Stimulated activated CD4-positive, alpha-beta T cell treated with anti-CD3 and anti-CD28 coated beads, Interleukin-1b, Interleukin-23, amount 100 ng/mL, for 1 hour (primary cell): ENCODE data around the gene SLC27A1.
"Not testable (repeated sequence)": the region's sequence is repeated elsewhere in the genome, so short reads cannot be mapped to it uniquely, and the experiment has no call there.

ENCODE experiments used
- DNase-seq, 2 donors: peaks; one replicate each; pipeline ENCODE4 v3.0.0-alpha.2; 2020; ENCODE audit warnings: low read depth in 2 of 2

Gene SLC27A1

DNA sequence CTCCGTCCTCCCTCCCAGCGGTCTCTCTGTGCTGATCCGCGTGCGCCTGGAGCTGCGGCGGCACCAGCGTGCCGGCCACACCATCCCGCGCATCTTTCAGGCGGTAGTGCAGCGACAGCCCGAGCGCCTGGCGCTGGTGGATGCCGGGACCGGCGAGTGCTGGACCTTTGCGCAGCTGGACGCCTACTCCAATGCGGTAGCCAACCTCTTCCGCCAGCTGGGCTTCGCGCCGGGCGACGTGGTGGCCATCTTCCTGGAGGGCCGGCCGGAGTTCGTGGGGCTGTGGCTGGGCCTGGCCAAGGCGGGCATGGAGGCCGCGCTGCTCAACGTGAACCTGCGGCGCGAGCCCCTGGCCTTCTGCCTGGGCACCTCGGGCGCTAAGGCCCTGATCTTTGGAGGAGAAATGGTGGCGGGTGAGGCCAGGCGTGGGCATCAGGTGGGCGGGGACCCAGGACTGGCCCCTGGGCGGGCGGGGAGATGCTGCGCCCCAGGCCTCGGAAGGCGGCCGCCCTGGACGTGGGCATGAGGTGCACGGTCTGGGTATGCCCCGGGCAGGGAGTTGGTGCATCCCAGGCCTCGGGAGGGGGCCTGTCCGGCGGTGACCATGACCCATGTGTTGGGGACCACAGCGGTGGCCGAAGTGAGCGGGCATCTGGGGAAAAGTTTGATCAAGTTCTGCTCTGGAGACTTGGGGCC, 16.4 kb downstream of the SLC27A1 start:
- DNase-seq = no peak

DNA sequence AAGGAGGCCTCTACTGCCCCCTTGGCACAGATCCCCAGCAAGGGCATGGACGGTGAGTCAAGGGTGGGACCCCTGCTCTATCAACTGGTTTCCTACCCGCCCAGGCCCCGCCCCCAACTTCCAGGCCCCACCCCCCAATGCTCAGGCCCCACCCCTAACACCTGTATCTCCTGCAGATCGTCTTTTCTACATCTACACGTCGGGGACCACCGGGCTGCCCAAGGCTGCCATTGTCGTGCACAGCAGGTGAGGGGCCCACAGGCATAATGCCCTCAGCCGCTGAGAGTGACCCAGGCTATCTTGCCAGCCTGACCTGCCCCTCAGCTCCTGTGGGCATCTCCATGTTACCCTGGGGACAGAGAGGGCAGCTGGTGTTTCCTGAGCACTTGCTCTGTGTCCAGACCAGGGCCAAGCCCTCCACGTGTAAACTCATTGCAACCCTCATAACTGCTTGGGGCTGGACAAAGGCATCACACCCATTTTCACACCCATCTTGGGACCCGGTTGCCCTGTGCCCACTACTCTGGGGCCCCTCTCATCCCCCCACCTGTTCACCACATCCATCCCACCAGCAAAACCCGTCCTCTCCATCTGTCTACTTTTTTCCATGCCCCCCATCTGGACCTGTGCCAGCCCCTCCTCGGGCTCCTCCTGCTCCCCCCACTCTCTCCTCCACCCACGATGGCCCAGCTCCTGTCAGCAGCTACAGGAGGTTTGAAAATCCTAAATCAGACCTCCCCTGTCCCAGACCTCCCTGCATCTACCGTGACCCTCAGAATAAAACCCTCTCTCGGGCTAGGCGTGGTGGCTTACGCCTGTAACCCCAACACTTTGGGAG, 17.2 kb downstream of the SLC27A1 start:
- no peak for DNase-seq

DNA sequence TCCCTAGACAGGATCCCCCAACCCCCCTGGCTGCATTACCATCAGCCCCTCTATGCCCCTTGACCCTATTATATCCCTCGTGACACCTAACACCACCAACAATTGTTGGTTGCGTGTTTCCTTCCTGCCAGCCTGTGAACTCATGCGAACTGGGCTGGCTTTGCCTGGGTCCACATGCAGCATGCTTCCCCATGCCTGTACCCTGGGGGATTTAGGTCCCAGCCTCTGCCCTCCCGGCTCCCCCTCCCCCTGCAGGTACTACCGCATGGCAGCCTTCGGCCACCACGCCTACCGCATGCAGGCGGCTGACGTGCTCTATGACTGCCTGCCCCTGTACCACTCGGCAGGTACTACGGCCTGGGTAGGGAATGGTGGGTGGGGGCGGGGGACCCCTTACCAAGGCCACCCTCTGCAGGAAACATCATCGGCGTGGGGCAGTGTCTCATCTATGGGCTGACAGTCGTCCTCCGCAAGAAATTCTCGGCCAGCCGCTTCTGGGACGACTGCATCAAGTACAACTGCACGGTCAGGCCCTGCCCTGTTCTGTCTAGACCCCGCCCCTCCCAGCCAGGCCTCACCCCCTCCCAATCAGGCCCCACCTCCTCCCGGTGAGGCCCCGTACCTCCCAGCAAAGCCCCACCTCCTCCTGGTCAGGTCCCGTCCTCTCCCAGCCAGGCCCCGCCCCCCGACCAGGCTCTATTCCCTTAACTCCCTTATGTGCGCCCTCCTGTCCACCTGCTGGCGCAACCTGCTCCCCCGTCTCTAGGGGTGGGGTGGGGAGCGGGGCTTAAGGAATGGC, 18.5 kb downstream of the SLC27A1 start:
- peak; percentile 40 to 63 for DNase-seq

DNA sequence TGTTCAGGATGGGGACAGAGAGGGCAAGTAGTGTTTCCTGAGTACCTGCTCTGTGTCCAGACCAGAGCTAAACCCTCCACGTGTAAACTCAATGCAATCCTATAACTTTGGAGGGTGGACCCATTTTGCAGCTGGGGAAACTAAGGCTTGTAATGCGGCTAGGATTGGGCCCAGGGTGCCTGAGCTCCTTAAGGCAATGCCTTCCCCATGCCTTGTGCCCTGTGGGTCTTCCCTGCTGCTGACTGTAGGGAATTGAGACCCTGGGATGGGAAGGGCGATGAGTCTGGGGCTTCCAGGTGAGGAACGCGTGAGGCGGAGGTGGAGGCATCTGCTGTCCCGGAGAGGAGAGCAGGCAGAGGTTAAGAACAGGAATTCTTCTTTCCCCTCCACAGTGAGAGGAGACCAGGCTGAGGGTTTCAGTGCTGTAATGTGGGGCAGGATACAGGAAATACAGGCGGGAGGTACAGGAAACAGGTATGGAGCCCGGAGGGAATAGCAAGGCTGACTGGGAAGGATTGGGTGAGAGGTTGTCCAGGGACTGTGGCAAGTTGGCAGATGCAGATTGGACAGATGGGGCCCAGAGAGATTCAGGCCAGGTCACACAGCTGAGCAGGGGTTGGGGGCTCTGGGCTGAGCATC, 19.2 kb downstream of the SLC27A1 start:
- DNase-seq = no peak

DNA sequence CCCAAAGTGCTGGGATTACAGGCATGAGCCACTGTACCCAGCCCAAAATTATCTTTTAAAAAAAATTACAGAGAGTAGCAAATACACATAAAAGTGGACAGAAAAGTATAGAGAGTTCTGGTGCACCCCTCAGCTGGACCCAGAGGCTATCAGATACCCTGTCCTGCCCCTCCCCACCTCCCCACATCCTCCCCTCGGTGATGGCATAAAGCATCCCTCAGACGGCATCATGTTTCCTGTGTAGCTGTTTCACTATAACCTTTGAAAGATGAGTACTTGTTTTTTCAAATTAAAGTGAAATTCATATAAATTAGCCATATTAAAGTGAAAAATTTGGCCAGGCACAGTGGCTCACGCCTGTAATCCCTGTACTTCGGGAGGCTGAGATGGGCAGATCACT, 20.1 kb downstream of the SLC27A1 start:
- DNase-seq = no peak

DNA sequence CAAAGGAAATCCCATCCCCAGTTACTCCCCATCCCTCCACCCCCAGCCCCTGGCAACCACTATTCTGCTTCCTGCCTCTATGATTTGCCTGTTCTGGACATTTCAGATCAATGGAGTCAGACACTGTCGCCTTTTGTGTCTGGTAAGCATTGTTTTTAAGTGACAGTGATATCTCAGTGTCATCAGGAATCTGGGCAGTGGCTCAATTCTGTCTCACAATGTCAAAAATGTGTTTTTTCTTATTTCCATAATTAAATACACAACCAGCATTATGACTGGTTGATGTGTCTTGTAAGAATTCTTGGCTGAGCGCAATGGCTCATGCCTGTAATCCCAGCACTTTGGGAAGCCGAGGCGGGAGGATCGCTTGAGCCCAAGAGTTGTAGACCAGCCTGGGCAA, 21.0 kb downstream of the SLC27A1 start:
- DNase-seq = no peak

DNA sequence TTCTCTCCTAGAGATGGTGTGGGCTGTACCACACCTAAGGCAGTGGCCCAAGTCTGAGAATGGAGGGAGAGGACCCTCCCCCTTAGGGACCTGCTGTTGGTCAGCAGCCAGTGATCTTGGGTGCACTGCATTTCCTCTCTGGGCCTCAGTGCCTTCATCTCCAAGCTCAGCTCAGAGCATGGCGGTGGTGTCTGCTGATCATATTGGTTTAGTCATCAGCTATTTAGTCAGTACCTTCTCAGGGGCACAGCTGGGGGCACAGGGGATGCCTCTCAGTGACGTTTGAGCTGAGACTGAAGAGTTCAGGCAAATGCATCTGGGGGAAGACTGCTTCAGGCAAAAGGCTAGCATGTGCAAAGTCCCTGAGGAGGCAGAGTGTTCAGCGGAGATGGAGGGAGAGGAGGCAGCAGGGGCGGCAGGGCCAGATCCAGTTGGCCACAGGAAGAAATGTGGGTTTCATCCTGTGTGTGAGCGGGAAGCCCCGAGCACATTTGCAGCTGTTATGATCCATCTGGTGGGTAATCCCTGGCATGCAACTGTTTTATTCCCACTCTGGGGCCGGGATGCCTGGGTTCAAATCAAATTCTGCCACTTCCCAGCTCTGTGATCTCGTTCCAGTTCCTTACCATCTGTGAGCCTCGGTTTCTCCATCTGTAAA, 25.4 kb downstream of the SLC27A1 start:
- DNase-seq = no peak

DNA sequence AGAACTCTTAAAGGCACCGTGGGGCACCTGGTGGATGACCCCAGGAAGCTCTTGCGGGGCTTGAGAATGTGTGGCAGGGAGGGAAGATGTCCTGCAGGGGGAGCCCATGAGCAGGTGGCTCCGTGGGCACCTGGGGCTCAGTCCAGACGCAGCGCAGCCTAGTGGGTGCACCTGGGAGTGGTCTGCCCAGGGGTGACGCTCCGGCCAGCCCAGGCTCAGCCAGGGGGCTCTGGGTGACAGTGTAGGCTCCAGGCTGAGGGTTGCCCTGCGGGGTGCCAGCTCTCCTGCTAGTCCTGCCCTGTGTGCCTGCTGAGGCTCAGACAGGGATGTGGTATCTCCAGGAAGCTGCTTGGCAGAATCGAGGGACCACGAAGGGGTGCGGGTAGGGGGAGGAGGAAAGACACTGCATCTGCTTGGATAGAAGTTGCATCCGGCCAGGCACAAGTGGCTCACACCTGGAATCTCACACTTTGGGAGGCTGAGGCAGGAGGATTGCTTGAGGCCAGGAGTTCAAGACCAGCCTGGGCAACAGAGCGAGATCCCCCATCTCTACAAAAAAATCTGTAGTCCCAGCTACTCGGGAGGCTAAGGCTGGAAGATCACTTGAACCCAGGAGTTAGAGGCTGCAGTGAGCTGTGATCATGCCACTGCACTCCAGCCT, 26.1 kb downstream of the SLC27A1 start:
- DNase-seq = peak; percentile 53 to 73

DNA sequence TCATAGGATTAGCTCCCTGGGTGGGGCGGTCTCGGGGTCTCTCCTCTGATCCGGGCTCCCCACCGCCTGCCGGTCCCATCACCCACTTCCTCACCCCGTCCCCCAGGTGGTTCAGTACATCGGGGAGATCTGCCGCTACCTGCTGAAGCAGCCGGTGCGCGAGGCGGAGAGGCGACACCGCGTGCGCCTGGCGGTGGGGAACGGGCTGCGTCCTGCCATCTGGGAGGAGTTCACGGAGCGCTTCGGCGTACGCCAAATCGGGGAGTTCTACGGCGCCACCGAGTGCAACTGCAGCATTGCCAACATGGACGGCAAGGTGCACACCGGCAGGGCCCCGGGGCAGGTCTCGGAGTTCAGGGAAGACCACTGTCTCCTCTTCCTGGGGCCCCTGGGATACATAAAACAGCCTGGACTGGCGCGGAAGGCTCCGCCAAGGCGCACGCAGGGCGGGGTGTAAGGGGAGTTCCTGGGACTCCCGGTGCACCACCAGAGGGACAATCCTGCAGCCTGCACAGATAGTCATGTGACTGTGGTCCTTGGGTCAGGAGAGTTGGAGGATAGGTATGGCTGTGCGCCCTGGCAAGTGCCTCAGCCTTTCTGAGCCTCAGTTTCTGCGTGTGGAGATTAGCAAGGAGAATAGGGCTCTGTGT, 26.9 kb downstream of the SLC27A1 start:
- DNase-seq = no peak

DNA sequence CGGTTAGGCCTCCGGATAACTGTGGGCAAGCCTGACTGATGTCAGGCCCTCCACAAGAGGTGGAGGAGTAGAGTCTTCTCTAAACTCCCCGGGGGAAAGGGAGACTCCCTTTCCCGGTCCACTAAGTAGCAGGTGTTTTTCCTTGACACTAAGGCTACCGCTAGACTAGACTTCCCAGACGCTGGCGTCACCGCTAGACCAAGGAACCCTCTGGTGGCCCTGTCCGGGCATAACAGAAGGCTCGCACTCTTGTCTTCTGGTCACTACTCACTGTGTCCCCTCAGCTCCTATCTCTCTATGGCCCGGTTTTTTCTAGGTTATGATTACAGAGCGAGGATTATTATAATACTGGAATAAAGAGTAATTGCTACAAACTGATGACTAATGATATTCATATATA, 28.7 kb downstream of the SLC27A1 start:
- not testable (repeated sequence) for DNase-seq

DNA sequence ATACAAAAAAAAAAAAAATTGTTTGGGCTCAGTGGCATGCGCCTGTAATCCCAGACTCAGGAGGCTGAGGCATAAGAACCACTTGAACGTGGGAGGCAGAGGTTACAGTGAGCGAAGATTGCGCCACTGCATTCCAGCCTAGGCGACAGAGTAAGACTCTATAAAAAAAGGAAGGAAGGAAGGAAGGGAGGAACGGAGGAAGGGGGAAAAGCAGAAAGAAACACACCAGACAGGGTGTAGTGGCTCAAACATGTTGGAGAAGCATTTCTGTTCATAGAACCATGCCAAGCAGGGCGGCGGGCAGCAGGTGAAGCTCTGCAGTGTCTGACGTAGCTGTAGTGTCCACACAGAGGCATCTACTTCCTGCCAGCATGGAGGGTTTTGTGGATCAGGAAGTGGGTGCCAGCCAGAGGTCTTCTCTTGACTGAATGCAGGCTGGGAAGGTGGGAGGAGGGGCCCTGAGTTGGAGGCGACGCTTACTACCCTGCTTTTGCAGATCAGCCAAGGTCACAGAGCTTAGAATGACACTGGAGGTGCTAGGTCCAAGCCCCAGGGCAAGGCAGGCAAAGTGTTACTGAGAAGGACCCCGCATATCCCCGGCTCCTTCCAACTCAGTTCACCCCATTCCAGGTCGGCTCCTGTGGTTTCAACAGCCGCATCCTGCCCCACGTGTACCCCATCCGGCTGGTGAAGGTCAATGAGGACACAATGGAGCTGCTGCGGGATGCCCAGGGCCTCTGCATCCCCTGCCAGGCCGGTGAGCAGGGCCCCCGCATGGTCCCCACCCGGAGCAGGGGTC, 29.5 kb downstream of the SLC27A1 start:
- no peak for DNase-seq

DNA sequence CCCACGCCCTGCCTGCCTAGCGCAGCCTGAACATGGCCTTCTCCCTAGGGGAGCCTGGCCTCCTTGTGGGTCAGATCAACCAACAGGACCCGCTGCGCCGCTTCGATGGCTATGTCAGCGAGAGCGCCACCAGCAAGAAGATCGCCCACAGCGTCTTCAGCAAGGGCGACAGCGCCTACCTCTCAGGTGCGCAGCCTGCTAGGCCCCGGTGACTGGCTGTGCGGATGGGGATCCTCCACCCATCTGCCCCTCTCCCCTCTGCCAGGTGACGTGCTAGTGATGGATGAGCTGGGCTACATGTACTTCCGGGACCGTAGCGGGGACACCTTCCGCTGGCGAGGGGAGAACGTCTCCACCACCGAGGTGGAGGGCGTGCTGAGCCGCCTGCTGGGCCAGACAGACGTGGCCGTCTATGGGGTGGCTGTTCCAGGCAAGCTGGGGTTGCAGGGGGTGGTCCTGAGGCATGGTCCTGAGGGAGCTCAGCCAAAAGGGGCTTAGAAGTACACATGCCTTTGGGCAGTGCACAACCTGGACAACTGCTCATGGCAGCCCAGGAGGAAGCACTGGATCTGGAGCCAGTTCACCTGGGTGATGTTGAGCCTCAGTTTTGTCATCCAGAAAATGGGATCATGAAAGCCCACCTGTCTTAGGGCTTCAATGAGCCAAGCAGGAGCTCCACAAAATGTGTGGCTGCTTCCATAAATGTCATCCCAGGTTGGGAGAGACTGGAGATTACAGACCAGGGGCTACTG, 30.3 kb downstream of the SLC27A1 start:
- no peak for DNase-seq

DNA sequence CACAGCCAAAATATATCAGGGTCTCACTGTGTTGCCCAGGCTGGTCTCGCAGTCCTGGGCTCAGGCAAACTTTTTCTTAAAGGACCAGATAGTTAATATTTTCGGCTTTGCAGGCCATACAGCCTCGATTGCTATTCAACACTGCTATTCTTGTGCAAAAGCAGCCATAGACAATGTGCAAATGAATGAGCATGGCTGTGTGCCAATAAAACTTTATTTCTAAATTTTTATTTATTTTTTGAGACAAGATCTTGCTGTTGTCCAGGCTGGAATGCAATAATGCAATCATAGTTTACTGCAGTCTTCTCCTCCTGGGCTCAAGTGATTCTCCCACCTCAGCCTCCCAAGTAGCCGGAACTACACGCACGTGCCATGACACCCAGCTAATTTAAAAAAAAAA, 32.9 kb downstream of the SLC27A1 start:
- DNase-seq = no peak

DNA sequence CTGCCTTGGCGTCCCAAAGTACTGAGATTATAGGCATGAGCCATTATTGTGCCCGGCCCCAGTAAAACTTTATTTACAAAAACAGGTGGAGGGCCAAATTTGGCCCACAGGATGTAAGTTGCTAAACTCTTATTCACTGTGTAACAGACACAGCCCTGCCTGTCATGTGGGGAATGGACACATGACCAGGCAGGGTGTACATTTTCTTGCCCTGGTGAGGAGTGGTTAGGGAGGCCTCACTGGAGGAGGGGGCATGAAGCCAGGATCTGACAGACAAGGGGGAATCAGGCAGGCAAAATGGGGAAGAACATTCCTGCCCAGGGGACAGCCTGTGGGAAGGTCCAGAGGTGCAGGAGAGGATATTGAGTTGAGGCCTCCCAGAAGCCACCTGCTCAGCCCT, 33.7 kb downstream of the SLC27A1 start:
- no peak for DNase-seq

DNA sequence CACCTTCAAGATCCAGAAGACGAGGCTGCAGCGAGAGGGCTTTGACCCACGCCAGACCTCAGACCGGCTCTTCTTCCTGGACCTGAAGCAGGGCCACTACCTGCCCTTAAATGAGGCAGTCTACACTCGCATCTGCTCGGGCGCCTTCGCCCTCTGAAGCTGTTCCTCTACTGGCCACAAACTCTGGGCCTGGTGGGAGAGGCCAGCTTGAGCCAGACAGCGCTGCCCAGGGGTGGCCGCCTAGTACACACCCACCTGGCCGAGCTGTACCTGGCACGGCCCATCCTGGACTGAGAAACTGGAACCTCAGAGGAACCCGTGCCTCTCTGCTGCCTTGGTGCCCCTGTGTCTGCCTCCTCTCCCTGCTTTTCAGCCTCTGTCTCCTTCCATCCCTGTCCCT, 34.1 kb downstream of the SLC27A1 start:
- DNase-seq = no peak

DNA sequence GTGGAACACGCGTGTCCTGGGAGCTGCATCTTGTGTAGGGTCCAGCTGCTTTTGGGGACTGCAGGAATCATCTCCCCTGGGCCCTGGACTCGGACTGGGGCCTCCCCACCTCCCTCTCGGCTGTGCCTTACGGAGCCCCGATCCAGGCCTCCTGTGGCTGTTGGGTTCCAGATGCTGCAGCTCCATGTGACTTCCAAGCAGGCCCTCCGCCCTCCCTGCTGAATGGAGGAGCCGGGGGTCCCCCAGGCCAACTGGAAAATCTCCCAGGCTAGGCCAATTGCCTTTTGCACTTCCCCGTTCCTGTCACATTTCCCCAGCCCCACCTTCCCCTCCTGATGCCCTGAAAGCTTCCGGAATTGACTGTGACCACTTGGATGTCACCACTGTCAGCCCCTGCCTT, 34.9 kb downstream of the SLC27A1 start:
- no peak for DNase-seq

DNA sequence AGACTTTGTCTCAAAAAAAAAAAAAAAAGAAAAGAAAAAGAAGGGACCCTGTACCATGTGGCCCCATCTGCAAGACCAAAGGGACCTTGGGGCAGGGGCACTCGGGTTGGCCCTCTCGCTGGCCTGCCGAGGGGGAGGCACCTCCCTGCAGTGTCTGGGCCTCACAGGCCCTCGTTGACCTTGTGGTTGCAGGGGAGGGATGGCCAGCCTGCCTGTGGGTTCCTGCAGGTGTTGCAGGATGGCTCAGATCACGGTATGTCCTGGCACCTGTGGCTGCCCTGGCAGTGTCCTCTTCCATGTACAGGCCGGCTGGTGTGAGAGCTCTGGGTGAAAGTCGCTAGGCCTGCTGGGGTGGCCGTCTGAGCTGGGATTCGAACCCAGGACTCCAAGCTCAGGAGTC, 36.4 kb downstream of the SLC27A1 start:
- no peak for DNase-seq

DNA sequence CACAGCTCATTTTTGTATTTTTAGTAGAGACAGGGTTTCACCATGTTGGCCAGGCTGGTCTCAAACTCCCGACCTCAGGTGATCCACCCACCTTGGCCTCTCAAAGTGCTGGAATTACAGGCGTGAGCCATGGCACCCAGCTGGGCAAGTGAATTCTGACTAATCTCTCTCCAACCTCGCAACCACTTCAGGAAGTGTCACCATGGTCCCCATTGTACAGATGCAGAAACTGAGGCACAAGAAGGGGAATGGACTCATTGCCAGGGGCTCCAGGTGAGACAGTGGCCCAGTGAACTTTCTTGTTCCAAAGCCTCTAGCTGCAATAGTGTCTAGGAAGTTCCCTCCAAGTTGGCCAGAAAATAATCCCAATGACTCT, 38.2 kb downstream of the SLC27A1 start:
- DNase-seq = not testable (repeated sequence)
